Measurements from ENCODE around the gene ZBTB9.

The ZBTB9 gene

GRCh38 chr6:33430334-33430733, 24.0 kb upstream of the ZBTB9 start:
- TF ChIP-seq EP300 (IDR thresholded peaks at IDR 0.05; ENCODE audit: borderline replicate concordance): no peak
- TF ChIP-seq EGR1 (IDR thresholded peaks at IDR 0.05): no peak
- no peak for TF ChIP-seq FOXM1 (IDR thresholded peaks at IDR 0.05; ENCODE audit: borderline replicate concordance, low read depth)
- no peak for TF ChIP-seq YY1 (IDR thresholded peaks at IDR 0.05; ENCODE audit: low read depth)
- TF ChIP-seq, protein P1, sequence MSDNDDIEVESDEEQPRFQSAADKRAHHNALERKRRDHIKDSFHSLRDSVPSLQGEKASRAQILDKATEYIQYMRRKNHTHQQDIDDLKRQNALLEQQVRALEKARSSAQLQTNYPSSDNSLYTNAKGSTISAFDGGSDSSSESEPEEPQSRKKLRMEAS (IDR thresholded peaks at IDR 0.05): no peak
- no peak for TF ChIP-seq CEBPB (IDR thresholded peaks at IDR 0.05)
- TF ChIP-seq RAD21 (IDR thresholded peaks at IDR 0.05; ENCODE audit: low read depth): no peak
- TF ChIP-seq TEAD4 (IDR thresholded peaks at IDR 0.05): no peak
- no peak for TF ChIP-seq REST (IDR thresholded peaks at IDR 0.05; ENCODE audit: low read depth)
- TF ChIP-seq NFIC (IDR thresholded peaks at IDR 0.05): no peak
- no peak for TF ChIP-seq ZBTB7A (IDR thresholded peaks at IDR 0.05; ENCODE audit: low read depth)
- no peak for TF ChIP-seq TCF12 (IDR thresholded peaks at IDR 0.05; ENCODE audit: low read depth)
- TF ChIP-seq CREB1 (IDR thresholded peaks at IDR 0.05; ENCODE audit: low read depth): no peak
- no peak for TF ChIP-seq USF1 (IDR thresholded peaks at IDR 0.05)

DNA sequence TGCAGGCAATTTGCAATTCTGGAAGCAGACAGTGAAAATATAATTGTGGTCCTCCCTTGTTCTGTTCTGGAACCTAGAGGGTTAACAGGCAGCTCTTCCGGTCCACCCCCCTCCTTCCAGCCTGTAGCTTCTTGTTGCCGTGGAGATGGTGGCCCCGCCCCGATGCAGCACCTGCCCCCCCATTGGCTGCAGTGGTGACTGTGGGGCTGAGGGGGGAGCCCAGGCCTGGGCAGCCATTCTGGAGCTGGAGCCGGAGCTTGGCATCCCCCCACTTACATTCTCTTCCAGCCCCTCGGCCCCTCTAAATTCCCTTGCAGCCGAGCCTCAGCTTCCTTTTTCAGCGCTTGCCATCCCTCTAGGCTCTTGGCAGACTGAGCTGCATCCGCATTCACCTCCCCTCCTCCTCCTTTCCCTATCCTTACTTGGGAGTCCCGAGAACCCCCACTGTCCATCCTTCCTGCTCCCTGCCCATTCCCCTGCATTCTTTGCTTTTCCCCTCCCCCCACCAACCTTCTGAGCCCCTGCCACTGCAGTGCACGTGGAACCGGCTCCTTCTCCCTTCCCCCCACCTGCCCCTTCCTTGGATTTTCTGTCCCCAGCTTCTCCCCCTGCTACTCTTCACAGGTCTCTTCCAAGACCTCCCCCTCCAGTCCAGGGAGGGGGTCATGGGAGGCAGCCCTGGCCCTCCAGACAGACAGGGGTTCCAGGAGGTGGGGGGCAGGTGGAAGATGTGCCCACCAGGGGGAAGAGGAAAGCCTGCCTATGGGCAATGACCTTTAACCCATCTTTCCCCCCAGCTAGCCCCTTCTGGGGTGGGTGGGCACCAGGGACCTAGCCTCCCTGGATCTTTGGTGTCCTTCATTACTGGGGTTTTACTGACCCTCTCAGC, 23.1 kb upstream of the ZBTB9 start:
- TF ChIP-seq NFIC (IDR thresholded peaks at IDR 0.05) (no peak), REST (IDR thresholded peaks at IDR 0.05; ENCODE audit: low read depth) (no peak), EGR1 (IDR thresholded peaks at IDR 0.05) (0 out of 2 replicates have a peak, but pooled peaks have one; percentile 7), CEBPB (IDR thresholded peaks at IDR 0.05) (no peak), RAD21 (IDR thresholded peaks at IDR 0.05; ENCODE audit: low read depth) (no peak), FOXM1 (IDR thresholded peaks at IDR 0.05; ENCODE audit: borderline replicate concordance, low read depth) (no peak), USF1 (IDR thresholded peaks at IDR 0.05) (no peak), ZBTB7A (IDR thresholded peaks at IDR 0.05; ENCODE audit: low read depth) (0 out of 2 replicates have a peak, but pooled peaks have one; percentile 48), TAF1 (IDR thresholded peaks at IDR 0.05; ENCODE audit: low read depth) (no peak), YY1 (IDR thresholded peaks at IDR 0.05; ENCODE audit: low read depth) (peak; percentile 57; the same call in 1 of the 2 replicates), EP300 (IDR thresholded peaks at IDR 0.05; ENCODE audit: borderline replicate concordance) (no peak), CREB1 (IDR thresholded peaks at IDR 0.05; ENCODE audit: low read depth) (no peak), TEAD4 (IDR thresholded peaks at IDR 0.05) (no peak), TCF12 (IDR thresholded peaks at IDR 0.05; ENCODE audit: low read depth) (0 out of 2 replicates have a peak, but pooled peaks have one; percentile 9)
- TF ChIP-seq, protein P1 (IDR thresholded peaks at IDR 0.05): no peak

DNA sequence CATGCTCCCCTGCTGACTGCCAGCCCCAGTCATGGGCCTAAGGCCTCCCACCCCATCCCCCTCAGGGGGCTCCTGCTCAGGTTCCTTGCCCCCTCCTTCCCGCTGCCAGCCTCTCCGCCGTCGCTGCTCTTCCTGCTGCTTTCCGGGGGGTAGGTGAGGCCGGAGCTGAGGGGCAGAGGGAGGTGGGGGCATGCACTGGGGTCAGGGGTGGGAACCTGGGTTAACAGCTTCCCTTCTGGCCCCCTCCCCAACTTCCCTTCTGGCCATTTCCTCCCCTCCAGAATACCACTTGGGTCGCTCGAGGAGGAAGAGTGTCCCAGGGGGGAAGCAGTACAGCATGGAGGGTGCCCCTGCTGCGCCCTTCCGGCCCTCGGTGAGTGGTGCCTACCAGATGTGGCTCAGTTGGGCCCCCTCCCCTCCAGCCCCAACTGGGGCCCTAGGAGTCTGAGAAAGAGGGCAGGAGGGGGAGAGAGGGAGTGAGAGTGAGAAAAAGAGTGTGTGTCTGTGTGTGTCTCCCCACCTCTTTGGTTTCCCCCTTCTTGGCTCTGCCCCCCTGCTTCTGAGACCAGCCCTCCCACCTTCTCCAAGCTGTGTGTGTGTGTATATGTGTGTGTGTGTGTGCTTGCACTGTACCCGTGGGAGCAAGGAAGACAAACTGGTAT, 22.4 kb upstream of the ZBTB9 start:
- no peak for TF ChIP-seq FOXM1 (IDR thresholded peaks at IDR 0.05; ENCODE audit: borderline replicate concordance, low read depth)
- no peak for TF ChIP-seq NFIC (IDR thresholded peaks at IDR 0.05)
- TF ChIP-seq EP300 (IDR thresholded peaks at IDR 0.05; ENCODE audit: borderline replicate concordance): no peak
- no peak for TF ChIP-seq REST (IDR thresholded peaks at IDR 0.05; ENCODE audit: low read depth)

- no peak for TF ChIP-seq NFIC (IDR thresholded peaks at IDR 0.05)
- no peak for TF ChIP-seq USF1 (IDR thresholded peaks at IDR 0.05)
- no peak for TF ChIP-seq CEBPB (IDR thresholded peaks at IDR 0.05)
- TF ChIP-seq REST (IDR thresholded peaks at IDR 0.05; ENCODE audit: low read depth): no peak
- TF ChIP-seq EGR1 (IDR thresholded peaks at IDR 0.05): no peak
- no peak for TF ChIP-seq ZBTB7A (IDR thresholded peaks at IDR 0.05; ENCODE audit: low read depth)
- no peak for TF ChIP-seq TAF1 (IDR thresholded peaks at IDR 0.05; ENCODE audit: low read depth)
- TF ChIP-seq TCF12 (IDR thresholded peaks at IDR 0.05; ENCODE audit: low read depth): no peak
- no peak for TF ChIP-seq EP300 (IDR thresholded peaks at IDR 0.05; ENCODE audit: borderline replicate concordance)
- no peak for TF ChIP-seq FOXM1 (IDR thresholded peaks at IDR 0.05; ENCODE audit: borderline replicate concordance, low read depth)
- no peak for TF ChIP-seq YY1 (IDR thresholded peaks at IDR 0.05; ENCODE audit: low read depth)
- TF ChIP-seq CREB1 (IDR thresholded peaks at IDR 0.05; ENCODE audit: low read depth): no peak
Observed at GRCh38 chr6:33432546-33432945, 21.8 kb upstream of the ZBTB9 start.
